B cell (primary cell): ENCODE measurements around the gene FAM83G. TPM values are rescaled to one million over a fixed set of nuclear protein-coding genes. Genes with fewer than 3 reads are reported as not detected.

Experiments
- ATAC-seq: fragments of 200-7000 bp; cut with Tn5 transposase; one replicate; pipeline ENCODE4 v1.10.0; 2021; ENCODE audit warnings: low read depth, mild to moderate bottlenecking, moderate number of reproducible peaks, moderate library complexity
- CTCF ChIA-PET: fragments of 350-600 bp; sonication (Branson Sonifier 250); formaldehyde crosslinking; loops from one replicate; lab custom pipeline; 2021; ENCODE audit warnings: antibody characterized with exemption, inconsistent platforms; lab: Charles Lee
- POLR2A ChIA-PET: fragments of 350-600 bp; sonication (Branson Sonifier 250); formaldehyde crosslinking; loops from one replicate; lab custom pipeline; 2021; ENCODE audit warnings: antibody characterized with exemption; lab: Charles Lee
- DNase-seq: peaks from one replicate; pipeline ENCODE4 v3.0.0; 2013
- H2AFZ ChIP-seq: 2 replicates; pipeline ENCODE4 v1.6.1; 2012; ENCODE audit warnings: mild to moderate bottlenecking, low read depth, low read length; ENCODE audit not compliant: insufficient read depth, poor library complexity, severe bottlenecking
- H3K27ac ChIP-seq, 2 donors: 1 replicate in 1 of 2; 2 replicates in 1 of 2; pipeline ENCODE4 v1.5.1; 2012 to 2013; ENCODE audit warnings: low read length in 2 of 2, mild to moderate bottlenecking in 2 of 2, moderate library complexity in 1 of 2
- H3K27me3 ChIP-seq, 4 experiments: fragments of 200-600 bp in 1 of 4; sonication (generic) in 1 of 4; replicated peaks in 1 of 4; 1 replicate in 2 of 4; 2 replicates in 2 of 4; pipeline versions ENCODE4 v1.6.1 to v1.7.0; 2013 to 2016; ENCODE audit warnings: low read length in 3 of 4, mild to moderate bottlenecking in 2 of 4, mixed read lengths in 1 of 4, moderate library complexity in 1 of 4; ENCODE audit not compliant: insufficient read depth in 4 of 4, control insufficient read depth in 3 of 4; ENCODE audit errors: control extremely low read depth in 1 of 4
- H3K36me3 ChIP-seq, 2 experiments: replicated peaks in 1 of 2; 1 replicate in 1 of 2; 2 replicates in 1 of 2; pipeline versions ENCODE4 v1.6.1 to v1.7.1; 2013; ENCODE audit warnings: low read length in 1 of 2; ENCODE audit not compliant: insufficient read depth in 2 of 2, control insufficient read depth in 1 of 2; ENCODE audit errors: control extremely low read depth in 1 of 2, extremely low read depth in 1 of 2
- H3K4me1 ChIP-seq, 2 donors: fragments of 200-600 bp in 1 of 2; sonication (generic) in 1 of 2; 1 replicate in 1 of 2; 2 replicates in 1 of 2; pipeline versions ENCODE4 v1.5.1 to v1.6.1; 2013 to 2017; ENCODE audit warnings: low read length in 2 of 2; ENCODE audit not compliant: control insufficient read depth in 2 of 2, insufficient read depth in 2 of 2
- H3K4me2 ChIP-seq: replicated peaks from 2 replicates; pipeline ENCODE3; 2012; ENCODE audit warnings: mild to moderate bottlenecking, low read depth, low read length; ENCODE audit not compliant: poor library complexity, severe bottlenecking
- H3K4me3 ChIP-seq, 5 experiments: fragments of 200-600 bp in 1 of 5; sonication (generic) in 1 of 5; 1 replicate in 3 of 5; 2 replicates in 2 of 5; pipeline versions ENCODE4 v1.5.1 to v1.7.0; 2011 to 2016; ENCODE audit warnings: low read length in 4 of 5, mild to moderate bottlenecking in 4 of 5, low read depth in 2 of 5, control low read depth in 1 of 5, moderate library complexity in 1 of 5; ENCODE audit not compliant: insufficient read depth in 1 of 5; ENCODE audit errors: control extremely low read depth in 1 of 5, extremely low read depth in 1 of 5
- H3K79me2 ChIP-seq: fragments of 200-600 bp; sonication (generic); one replicate; pipeline ENCODE4 v1.6.0; 2016; ENCODE audit warnings: low read length; ENCODE audit not compliant: control insufficient read depth, insufficient read depth
- H3K9ac ChIP-seq: fragments of 200-600 bp; sonication (generic); 2 replicates; pipeline ENCODE4 v1.6.1; 2017; ENCODE audit warnings: mild to moderate bottlenecking, low read length, moderate library complexity
- H3K9me3 ChIP-seq, 3 donors: one replicate each; pipeline versions ENCODE4 v1.6.1 to v1.7.1; 2013; ENCODE audit warnings: low read length in 2 of 3; ENCODE audit not compliant: control insufficient read depth in 2 of 3, insufficient read depth in 1 of 3; ENCODE audit errors: control extremely low read depth in 1 of 3
- H4K20me1 ChIP-seq: 2 replicates; pipeline ENCODE4 v1.6.0; 2012; ENCODE audit warnings: mild to moderate bottlenecking, low read length; ENCODE audit not compliant: insufficient read depth, control insufficient read depth, poor library complexity, severe bottlenecking
- H3K27ac Mint-ChIP-seq: one replicate; pipeline ENCODE4 v1.8.0; 2021; ENCODE audit warnings: mixed read lengths
- H3K27me3 Mint-ChIP-seq: one replicate; pipeline ENCODE4 v1.8.0; 2021; ENCODE audit warnings: mixed read lengths
- H3K4me1 Mint-ChIP-seq: one replicate; pipeline ENCODE4 v1.8.0; 2021; ENCODE audit warnings: mixed read lengths
- H3K4me3 Mint-ChIP-seq: one replicate; pipeline ENCODE4 v1.8.0; 2021; ENCODE audit warnings: mixed read lengths
- H3K9me3 Mint-ChIP-seq: one replicate; pipeline ENCODE4 v1.8.0; 2022; ENCODE audit warnings: mixed read lengths; ENCODE audit not compliant: insufficient read depth
- CTCF ChIP-seq: fragments of 200-600 bp; IDR thresholded peaks from one replicate; pipeline ENCODE4 v1.8.0; 2022; ENCODE audit warnings: antibody characterized with exemption, mild to moderate bottlenecking
- EZH2 ChIP-seq: IDR thresholded peaks from 2 replicates; pipeline ENCODE4 v1.6.1; 2012; ENCODE audit warnings: borderline replicate concordance, low read depth, mild to moderate bottlenecking, moderate library complexity, low read length; ENCODE audit not compliant: insufficient read depth, poor library complexity, severe bottlenecking
- WGBS: methylation state at CpG from one replicate; pipeline ENCODE4 v1.1.5; 2013; ENCODE audit warnings: missing lambda C conversion rate; ENCODE audit not compliant: insufficient coverage; 5-methylcytosine and 5-hydroxymethylcytosine counted together
- intact Hi-C: fragments of 100-400 bp; cut with micrococcal nuclease; formaldehyde crosslinking; loops from one replicate; pipeline ENCODE4 v1.10.0; 2022
- polyA plus RNA-seq: library from polyadenylated mRNA; depleted of rRNA; stranded (reverse); fragments of >200 nt; gene quantifications from 2 replicates; pipeline ENCODE4 v1.2.3, GENCODE V29; 2012
- total RNA-seq, 2 donors: library from RNA; stranded (reverse); fragments of 120-200 nt in 1 of 2; gene quantifications; 1 replicate in 1 of 2; 2 replicates in 1 of 2; pipeline versions ENCODE4 v1.2.3 to v1.2.4, GENCODE V29; 2013 to 2022

FAM83G gene
- total and polyA plus RNA-seq, 2 donors (not counting 1 experiment from before 2014, with no cell fraction given) = 4.7 to 14.3 TPM

GRCh38 chr17:18977021-18977420 lies 27.5 kb downstream of the FAM83G start:
- no peak overlapping the region for H3K27ac Mint-ChIP-seq
- Histone ChIP-seq H2AFZ (no peak overlapping the region), H3K27me3 (no peaks in the 10 kb centered on the region), H3K4me1 (no peaks in the 10 kb centered on the region), H3K36me3 (peaks cover 0 to 25% of the 10 kb centered on the region in 2 experiments), H3K4me2 (no peak overlapping the region), H4K20me1 (no peaks in the 10 kb centered on the region), H3K9me3 (no peaks in the 10 kb centered on the region), H3K4me3 (no peak overlapping the region), H3K9ac (no peak overlapping the region), H3K27ac (no peak overlapping the region), H3K79me2 (no peaks in the 10 kb centered on the region)
- no peaks in the 10 kb centered on the region for H3K27me3 Mint-ChIP-seq
- TF ChIP-seq EZH2 (no peak), CTCF (no peak)
- H3K4me3 Mint-ChIP-seq = no peak overlapping the region
- no peaks in the 10 kb centered on the region for H3K4me1 Mint-ChIP-seq
- ChIA-PET CTCF (no interaction called here), POLR2A (no interaction called here)
- DNase-seq = no peak
- no peaks in the 10 kb centered on the region for H3K9me3 Mint-ChIP-seq
- WGBS = 97% methylated on average over 4 of the region's 4 CpGs
- ATAC-seq = no peak
- intact Hi-C loops = no loop called here

GRCh38 chr17:18976201-18976600 lies 28.4 kb downstream of the FAM83G start:
- Histone ChIP-seq H3K4me2 (no peak overlapping the region), H3K4me3 (no peak overlapping the region), H3K79me2 (no peaks in the 10 kb centered on the region), H3K27ac (no peak overlapping the region), H4K20me1 (no peaks in the 10 kb centered on the region), H3K27me3 (no peaks in the 10 kb centered on the region), H3K9ac (no peak overlapping the region), H3K4me1 (no peaks in the 10 kb centered on the region), H3K9me3 (no peaks in the 10 kb centered on the region), H2AFZ (no peak overlapping the region), H3K36me3 (peaks cover 0 to 28% of the 10 kb centered on the region in 2 experiments)
- Mint-ChIP-seq H3K4me3 (no peak overlapping the region), H3K4me1 (no peaks in the 10 kb centered on the region), H3K27ac (no peak overlapping the region), H3K9me3 (no peaks in the 10 kb centered on the region), H3K27me3 (no peaks in the 10 kb centered on the region)
- POLR2A ChIA-PET = interaction anchor here (0.6 kb wide), 1 partner anchor 15 kb away, joined by 3 read pairs; no protein-coding TSS in a partner anchor
- TF ChIP-seq CTCF (no peak), EZH2 (no peak)
- WGBS = 50% methylated on average over 2 of the region's 4 CpGs
- no peak for DNase-seq
- no peak for ATAC-seq
- CTCF ChIA-PET = no interaction called here
- intact Hi-C loops = no loop called here
